GM23338 (cell line): ENCODE data around the gene SND1.

Source experiments
- CTCF ChIP-seq, 2 experiments: fragments of 200-600 bp in 1 of 2; sonication (generic) in 1 of 2; conservative IDR thresholded peaks; 2 replicates each; pipeline versions ENCODE4 v1.5.1 to v1.6.1; 2016 to 2017; ENCODE audit warnings: antibody characterized with exemption in 2 of 2, low read depth in 2 of 2, mild to moderate bottlenecking in 2 of 2, moderate library complexity in 1 of 2
- EZH2 ChIP-seq: fragments of 200-600 bp; sonication (generic); IDR thresholded peaks from one replicate; pipeline ENCODE4 v1.8.0; 2017; ENCODE audit warnings: antibody characterized with exemption, mild to moderate bottlenecking, low read depth; ENCODE audit not compliant: unreplicated experiment
- EZH2phosphoT487 ChIP-seq: fragments of 200-600 bp; sonication (generic); IDR thresholded peaks from one replicate; pipeline ENCODE4 v1.8.1; 2018; ENCODE audit warnings: antibody characterized with exemption; ENCODE audit not compliant: unreplicated experiment
- JUNB ChIP-seq: IDR thresholded peaks from one replicate; pipeline ENCODE4 v1.6.1; 2016; ENCODE audit warnings: antibody characterized with exemption; ENCODE audit not compliant: unreplicated experiment
- POLR2AphosphoS5 ChIP-seq: IDR thresholded peaks from 2 replicates; pipeline ENCODE4 v1.6.1; 2016; ENCODE audit warnings: antibody characterized with exemption, low read depth

GRCh38 chr7:128024151-128024550 is 372.2 kb downstream of the SND1 start:
- TF ChIP-seq CTCF (conservative IDR thresholded peaks at IDR 0.05; ENCODE audit: low read depth in 2 of 2) = no peak
- TF ChIP-seq POLR2AphosphoS5 = no peak
- TF ChIP-seq EZH2phosphoT487 = no peak
- no peak for TF ChIP-seq EZH2
- TF ChIP-seq JUNB = no peak
